T1000 (cell line): ENCODE measurements around the gene LIN37.
"Not testable (repeated sequence)": the region's sequence is repeated elsewhere in the genome, so short reads cannot be mapped to it uniquely, and the experiment has no call there.

Source experiments
- DNase-seq: peaks from one replicate; lab custom pipeline; 2025; ENCODE audit warnings: mixed read lengths; lab: John Stamatoyannopoulos, UW

Gene LIN37

DNA sequence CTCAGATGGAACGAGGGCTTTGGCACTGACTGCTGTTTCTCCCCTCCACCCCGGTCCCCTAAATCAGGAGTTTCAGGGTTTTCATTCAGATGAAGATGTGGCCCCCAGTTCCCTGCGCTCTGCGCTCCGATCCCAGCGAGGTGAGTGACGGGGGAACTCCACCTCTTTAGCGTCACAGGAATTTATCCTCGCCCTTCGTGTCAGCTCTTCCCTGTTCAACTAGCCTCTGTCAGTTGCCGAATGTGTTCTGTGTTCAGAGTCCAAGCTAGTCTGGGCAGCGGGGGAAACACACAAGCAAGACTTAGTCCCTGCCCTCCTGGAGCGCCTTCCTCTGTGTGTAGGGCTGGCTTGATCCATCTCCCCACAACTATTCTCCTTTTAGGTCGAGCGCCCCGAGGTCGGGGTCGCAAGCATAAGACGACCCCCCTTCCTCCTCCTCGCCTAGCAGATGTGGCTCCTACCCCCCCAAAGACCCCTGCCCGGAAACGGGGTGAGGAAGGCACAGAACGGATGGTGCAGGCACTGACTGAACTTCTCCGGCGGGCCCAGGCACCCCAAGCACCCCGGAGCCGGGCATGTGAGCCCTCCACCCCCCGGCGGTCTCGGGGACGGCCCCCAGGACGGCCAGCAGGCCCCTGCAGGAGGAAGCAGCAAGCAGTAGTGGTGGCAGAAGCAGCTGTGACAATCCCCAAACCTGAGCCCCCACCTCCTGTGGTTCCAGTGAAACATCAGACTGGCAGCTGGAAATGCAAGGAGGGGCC is 28.8 kb upstream of the LIN37 start:
- DNase-seq, result no peak

DNA sequence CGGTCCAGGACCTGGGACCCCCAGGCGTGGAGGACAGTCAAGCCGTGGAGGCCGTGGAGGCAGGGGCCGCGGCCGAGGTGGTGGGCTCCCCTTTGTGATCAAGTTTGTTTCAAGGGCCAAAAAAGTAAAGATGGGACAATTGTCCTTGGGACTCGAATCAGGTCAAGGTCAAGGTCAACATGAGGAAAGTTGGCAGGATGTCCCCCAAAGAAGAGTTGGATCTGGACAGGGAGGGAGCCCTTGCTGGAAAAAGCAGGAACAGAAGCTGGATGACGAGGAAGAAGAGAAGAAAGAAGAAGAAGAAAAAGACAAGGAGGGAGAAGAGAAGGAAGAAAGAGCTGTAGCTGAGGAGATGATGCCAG is 28.2 kb upstream of the LIN37 start:
- no peak for DNase-seq

DNA sequence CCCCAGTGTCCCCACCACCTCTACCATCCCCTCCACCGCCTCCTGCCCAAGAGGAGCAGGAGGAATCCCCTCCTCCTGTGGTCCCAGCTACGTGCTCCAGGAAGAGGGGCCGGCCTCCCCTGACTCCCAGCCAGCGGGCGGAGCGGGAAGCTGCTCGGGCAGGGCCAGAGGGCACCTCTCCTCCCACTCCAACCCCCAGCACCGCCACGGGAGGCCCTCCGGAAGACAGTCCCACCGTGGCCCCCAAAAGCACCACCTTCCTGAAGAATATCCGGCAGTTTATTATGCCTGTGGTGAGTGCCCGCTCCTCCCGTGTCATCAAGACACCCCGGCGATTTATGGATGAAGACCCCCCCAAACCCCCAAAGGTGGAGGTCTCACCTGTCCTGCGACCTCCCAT is 27.7 kb upstream of the LIN37 start:
- no peak for DNase-seq

DNA sequence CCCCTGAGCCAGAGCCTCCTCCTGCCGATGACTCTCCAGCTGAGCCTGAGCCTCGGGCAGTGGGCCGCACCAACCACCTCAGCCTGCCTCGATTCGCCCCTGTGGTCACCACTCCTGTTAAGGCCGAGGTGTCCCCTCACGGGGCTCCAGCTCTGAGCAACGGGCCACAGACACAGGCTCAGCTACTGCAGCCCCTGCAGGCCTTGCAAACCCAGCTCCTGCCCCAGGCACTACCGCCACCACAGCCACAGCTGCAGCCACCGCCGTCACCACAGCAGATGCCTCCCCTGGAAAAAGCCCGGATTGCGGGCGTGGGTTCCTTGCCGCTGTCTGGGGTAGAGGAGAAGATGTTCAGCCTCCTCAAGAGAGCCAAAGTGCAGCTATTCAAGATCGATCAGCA is 27.0 kb upstream of the LIN37 start:
- DNase-seq, result no peak

DNA sequence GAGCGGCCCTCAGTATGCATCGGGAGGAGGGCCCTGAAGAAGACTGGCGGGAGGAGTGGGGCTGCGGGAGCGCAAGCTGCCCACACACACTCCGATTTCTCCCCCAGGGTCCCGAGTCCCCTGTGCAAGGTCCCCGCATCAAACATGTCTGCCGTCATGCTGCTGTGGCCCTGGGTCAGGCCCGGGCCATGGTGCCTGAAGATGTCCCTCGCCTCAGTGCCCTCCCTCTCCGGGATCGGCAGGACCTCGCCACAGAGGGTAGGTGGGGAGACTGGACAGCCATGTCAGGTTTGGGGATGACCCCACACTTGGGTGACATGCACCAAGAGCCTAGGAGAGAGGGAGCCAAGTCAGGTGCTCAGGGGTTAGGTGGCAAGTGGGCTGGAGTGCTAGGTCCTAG is 25.9 kb upstream of the LIN37 start:
- DNase-seq, result no peak

DNA sequence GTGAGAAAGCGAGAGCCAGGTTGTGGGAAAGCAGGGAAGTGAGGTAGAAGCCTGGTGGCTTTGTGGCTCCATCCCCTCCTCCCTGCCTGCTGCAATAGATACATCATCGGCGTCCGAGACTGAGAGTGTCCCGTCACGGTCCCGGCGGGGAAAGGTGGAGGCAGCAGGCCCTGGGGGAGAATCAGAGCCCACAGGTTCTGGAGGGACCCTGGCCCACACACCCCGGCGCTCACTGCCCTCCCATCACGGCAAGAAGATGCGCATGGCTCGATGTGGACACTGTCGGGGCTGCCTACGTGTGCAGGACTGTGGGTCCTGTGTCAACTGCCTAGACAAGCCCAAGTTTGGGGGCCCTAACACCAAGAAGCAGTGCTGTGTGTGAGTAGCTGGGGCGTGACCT is 25.5 kb upstream of the LIN37 start:
- DNase-seq, result no peak

DNA sequence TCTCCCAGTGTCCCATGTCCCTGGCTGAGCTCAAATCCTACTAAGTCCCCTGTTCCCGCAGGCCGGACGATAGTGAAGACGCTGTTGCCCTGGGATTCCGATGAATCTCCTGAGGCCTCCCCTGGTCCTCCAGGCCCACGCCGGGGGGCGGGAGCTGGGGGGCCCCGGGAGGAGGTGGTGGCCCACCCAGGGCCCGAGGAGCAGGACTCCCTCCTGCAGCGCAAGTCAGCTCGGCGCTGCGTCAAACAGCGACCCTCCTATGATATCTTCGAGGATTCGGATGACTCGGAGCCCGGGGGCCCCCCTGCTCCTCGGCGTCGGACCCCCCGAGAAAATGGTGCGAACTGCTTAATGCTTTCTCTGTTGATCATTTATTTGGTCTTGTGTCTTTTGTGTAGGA is 24.7 kb upstream of the LIN37 start:
- DNase-seq, result no peak

DNA sequence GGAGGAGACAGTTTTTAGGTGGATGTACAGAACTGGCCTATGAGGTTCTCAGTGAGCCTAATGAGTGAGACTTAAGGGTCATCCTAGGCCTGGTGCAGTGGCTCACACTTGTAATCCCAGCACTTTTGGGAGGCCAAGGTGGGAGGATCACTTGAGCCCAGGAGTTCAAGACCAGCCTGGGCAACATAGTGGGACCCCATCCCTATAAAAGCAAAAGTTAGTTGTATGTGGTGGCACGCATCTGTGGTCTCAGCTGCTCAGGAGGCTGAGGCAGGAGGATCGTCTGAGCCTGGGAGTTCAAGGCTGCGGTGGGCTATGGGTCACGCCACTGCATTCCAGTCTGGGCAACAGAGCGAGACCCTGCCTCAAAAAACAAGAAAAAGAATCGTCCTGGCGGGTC is 24.2 kb upstream of the LIN37 start:
- not testable (repeated sequence) for DNase-seq

DNA sequence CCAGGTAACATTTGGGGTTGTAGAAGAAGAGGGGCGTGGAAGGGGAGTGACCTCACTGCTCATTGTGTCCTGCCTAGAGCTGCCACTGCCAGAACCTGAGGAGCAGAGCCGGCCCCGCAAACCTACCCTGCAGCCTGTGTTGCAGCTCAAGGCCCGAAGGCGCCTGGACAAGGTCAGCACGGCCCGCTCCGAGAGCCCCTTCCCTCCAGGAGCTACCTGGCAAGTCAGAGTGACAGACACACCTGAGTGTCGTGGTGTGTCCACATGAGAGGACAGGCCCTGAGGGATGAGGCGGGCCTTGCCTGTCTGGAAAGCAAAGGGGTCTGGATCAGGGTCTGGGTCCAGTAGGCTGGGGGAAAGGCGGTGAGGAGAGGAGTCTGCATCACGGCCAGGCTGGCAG is 23.8 kb upstream of the LIN37 start:
- no peak for DNase-seq

DNA sequence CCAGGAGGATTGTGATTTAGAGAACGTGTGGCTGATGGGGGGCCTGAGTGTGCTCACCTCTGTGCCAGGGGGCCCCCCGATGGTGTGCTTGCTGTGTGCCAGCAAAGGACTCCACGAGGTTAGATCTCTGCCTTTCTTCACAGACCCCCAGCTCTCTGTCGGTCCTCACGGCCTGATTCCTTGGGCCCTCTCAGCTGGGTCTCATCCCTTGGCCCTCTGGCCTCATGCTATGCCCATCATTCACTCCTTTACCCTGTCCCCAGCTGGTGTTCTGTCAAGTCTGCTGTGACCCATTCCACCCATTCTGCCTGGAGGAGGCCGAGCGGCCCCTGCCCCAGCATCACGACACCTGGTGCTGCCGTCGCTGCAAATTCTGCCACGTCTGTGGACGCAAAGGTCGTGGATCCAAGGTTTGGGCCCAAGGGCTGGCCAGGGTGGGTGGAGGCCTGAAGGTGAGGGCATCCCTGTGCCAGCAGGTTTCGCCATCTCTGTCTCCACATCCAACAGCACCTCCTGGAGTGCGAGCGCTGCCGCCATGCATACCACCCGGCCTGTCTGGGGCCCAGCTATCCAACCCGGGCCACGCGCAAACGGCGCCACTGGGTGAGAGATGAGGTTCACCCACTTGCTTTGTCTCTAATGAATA is 23.0 kb upstream of the LIN37 start:
- DNase-seq, result no peak

DNA sequence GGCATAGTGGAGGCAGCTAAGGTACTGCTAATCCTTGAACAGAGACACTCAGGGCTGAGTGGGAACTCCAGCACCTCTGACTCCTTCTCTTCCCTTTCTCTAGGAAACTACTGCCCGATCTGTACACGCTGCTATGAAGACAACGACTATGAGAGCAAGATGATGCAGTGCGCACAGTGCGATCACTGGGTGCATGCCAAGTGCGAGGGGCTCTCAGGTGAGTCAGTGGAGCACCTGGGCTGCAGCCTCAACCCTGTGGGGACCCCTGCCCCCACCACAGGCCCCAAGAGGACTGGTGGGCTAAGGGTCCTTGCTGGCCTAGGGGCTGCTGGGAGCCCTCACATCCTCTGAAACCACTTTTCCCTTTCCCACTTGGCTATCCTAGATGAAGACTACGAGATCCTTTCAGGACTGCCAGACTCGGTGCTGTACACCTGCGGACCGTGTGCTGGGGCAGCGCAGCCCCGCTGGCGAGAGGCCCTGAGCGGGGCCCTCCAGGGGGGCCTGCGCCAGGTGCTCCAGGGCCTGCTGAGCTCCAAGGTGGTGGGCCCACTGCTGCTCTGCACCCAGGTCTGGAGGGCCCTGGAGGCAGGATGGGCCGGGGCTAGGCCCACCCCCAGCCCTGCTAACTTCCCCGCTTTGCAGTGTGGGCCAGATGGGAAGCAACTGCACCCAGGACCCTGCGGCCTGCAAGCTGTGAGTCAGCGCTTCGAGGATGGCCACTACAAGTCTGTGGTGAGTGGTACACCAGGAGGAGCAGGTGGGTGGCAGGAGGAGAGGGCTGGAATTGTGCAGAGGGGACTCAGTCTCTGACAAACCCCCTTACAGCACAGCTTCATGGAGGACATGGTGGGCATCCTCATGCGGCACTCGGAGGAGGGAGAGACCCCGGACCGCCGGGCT is 21.1 kb upstream of the LIN37 start:
- no peak for DNase-seq

DNA sequence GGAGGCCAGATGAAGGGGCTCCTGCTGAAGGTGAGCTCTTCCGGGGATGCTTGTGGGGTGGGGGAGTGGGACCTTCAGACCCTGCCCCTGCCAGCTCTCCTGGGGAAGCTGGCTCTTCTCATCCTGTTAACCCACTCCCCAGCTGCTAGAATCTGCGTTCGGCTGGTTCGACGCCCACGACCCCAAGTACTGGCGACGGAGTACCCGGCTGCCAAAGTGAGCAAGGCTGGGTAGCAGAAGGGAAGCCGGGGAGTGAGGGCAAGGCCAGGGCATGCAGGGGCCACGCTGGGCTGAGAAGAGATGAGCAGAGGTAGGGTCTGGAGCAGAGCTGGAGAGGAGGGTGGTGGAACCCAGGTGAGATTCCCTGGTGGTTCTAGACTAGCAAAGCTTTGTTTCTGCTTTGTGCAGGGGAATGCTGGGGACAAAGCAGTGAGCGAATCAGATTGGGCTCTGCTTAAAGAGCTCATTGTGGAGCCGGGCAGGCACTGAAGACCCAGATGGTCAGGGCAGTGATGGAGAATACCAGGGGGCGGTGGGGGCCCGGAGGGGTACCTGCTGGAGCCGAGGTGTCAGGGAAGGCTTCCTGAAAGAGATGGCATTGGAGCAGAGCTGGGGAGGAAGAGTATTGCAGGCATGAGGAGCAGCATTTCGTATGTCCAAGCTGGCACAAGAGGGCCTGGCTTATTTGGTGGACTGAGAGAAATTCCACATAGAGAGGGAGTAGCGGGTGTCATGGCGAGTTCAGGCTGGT is 20.2 kb upstream of the LIN37 start:
- DNase-seq, result no peak

DNA sequence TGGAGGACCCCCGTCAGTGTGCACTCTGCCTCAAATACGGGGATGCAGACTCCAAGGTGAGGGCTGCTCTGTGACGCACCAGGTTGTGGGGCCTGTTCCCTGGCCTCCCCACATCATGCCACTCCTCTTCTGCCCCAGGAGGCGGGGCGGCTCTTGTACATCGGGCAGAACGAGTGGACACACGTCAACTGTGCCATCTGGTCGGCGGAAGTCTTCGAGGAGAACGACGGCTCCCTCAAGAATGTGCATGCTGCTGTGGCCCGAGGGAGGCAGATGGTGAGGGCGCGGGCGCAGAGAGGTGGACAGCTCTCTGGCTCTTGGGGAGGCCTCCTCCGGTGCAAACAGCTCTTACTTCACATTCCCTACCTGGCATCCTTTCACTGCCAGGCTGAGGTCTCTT is 19.4 kb upstream of the LIN37 start:
- no peak for DNase-seq

DNA sequence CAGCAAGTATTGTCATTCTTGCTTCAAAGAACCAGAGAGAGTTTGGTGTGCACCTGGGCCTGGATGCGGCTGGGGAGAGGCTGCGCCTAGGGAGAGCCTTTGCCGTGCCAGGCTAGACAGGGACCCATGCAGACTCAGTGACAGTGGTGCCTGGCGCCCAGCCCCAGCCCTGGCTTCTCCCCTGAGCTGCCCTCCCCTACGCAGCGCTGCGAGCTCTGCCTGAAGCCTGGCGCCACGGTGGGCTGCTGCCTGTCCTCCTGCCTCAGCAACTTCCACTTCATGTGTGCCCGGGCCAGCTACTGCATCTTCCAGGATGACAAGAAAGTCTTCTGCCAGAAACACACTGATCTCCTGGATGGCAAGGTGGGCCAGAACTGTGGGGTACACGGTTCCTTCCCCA is 18.6 kb upstream of the LIN37 start:
- no peak for DNase-seq

DNA sequence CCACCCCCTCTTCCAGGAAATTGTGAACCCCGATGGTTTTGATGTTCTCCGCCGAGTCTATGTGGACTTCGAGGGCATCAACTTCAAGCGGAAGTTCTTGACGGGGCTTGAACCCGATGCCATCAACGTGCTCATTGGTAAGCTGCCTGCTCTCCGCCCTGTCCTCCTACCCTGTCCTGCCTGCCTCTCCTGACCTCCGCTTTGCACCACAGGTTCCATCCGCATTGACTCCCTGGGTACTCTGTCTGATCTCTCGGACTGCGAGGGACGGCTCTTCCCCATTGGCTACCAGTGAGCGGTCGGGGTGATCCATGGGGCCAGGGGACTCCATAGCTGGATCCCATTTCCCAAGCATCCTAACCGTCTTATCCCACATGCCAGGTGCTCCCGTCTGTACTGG is 18.1 kb upstream of the LIN37 start:
- DNase-seq, result no peak

DNA sequence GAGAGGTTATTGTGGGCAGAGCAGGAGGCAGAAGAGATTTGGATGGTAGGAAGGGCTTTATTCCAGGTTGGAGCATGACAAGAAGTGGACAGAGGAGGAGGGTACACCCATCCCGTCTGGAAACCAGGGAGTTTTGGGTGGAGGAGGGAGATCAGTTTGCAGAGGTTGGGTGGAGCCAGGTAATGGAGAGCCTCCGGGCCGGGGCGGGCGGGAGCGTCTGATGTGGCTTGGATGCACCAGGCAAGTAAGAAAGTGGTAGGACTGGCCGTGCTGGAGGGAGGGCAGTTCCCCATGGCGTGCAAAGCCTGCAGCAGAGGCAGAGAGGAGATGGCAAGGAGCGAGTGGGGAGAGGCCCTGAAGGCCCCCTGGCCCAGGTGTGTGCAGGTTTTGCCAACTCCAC is 17.0 kb upstream of the LIN37 start:
- DNase-seq, result no peak

DNA sequence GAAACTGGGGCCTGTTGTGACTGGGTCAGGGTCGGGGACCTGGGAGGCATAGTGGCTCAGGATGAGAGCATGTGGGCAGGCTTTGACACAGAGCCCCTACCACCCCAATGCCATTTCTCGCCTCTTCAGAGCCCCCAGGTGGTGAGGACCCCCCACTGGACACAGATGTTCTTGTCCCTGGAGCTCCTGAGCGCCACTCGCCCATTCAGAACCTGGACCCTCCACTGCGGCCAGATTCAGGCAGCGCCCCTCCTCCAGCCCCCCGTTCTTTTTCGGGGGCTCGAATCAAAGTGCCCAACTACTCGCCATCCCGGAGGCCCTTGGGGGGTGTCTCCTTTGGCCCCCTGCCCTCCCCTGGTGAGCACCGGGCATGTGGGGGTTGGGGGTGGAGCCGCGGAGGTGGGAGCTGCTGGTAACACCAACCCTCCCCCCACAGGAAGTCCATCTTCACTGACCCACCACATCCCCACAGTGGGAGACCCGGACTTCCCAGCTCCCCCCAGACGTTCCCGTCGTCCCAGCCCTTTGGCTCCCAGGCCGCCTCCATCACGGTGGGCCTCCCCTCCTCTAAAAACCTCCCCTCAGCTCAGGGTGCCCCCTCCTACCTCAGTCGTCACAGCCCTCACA is 16.5 kb upstream of the LIN37 start:
- DNase-seq, result no peak

DNA sequence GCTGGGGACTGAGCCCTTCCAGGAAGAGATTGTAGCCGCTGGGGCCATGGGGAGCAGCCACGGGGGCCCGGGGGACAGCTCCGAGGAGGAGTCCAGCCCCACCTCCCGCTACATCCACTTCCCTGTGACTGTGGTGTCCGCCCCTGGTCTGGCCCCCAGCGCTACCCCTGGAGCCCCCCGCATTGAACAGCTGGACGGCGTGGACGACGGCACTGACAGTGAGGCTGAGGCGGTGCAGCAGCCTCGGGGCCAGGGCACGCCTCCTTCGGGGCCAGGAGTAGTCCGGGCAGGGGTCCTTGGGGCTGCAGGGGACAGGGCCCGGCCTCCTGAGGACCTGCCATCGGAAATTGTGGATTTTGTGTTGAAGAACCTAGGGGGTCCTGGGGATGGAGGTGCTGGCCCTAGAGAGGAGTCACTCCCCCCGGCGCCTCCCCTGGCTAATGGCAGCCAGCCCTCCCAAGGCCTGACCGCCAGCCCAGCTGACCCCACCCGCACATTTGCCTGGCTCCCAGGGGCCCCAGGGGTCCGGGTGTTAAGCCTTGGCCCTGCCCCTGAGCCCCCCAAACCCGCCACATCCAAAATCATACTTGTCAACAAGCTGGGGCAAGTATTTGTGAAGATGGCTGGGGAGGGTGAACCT is 15.7 kb upstream of the LIN37 start:
- no peak for DNase-seq

DNA sequence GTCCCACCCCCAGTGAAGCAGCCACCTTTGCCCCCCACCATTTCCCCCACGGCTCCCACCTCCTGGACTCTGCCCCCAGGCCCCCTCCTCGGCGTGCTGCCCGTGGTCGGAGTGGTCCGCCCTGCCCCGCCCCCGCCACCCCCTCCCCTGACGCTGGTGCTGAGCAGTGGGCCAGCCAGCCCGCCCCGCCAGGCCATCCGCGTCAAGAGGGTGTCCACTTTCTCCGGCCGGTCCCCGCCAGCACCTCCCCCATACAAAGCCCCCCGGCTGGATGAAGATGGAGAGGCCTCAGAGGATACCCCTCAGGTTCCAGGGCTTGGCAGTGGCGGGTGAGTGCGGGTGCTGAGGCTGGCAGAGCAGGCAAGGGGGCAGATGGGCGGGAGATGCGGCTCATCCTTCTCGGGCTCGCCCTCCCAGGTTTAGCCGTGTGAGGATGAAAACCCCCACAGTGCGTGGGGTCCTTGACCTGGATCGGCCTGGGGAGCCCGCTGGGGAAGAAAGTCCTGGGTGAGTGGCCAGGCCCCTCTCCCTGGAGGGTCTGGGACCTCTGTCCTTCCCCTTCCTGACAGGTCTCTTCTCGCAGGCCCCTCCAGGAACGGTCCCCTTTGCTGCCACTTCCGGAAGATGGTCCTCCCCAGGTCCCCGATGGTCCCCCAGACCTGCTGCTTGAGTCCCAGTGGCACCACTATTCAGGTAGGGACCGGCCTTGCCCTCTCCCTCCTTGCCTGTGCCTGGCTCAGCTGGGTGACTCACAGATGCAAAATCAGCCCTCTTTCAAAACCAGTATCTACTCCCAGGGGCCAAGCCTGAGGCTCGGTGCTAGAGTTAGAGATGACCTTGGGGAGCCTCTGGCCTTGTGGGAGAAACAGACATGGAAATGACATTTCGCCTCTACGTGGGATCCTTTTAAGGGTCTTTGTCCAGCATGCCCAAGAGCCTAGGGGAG is 14.9 kb upstream of the LIN37 start:
- no peak for DNase-seq

DNA sequence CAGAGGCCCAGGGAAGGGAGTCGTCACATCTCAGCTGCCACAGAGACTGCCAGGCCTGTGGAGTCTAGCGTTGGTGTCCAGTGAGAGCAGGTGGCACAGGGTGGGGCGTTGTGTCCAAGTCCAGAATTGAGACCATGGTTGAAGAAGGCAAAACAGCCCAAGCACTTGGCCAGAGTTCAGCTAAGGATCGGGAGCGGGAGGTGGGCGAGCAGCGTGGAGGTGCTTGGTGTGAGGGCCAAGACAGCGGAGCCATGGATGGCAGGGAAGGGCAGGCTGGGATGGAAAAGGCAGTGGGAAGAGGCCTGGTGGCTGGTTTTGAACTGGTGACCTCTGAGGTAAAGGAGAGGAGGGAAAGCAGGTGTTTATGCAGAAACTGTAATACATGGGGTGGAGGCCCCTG is 14.1 kb upstream of the LIN37 start:
- no peak for DNase-seq
